Measurements from ENCODE around the gene RIMBP3C.
"Not testable (repeated sequence)": the region's sequence is repeated elsewhere in the genome, so short reads cannot be mapped to it uniquely, and the experiment has no call there.

The RIMBP3C gene

GRCh38 chr22:21551361-21551760, at the start of gene RIMBP3C:
Gene RIMBP3C (minus strand): TSS chr22:21551461. CDS start chr22:21550976, 485 bp downstream.
- not testable (repeated sequence) for FAIRE-seq

- FAIRE-seq: no peak
Measured at GRCh38 chr22:21599053-21599893, 48.0 kb upstream of the RIMBP3C start.

- no peak for FAIRE-seq
Measured at GRCh38 chr22:21598302-21598701, 47.0 kb upstream of the RIMBP3C start.

- not testable (repeated sequence) for FAIRE-seq
Measured at GRCh38 chr22:21596356-21597135, 45.3 kb upstream of the RIMBP3C start.

GRCh38 chr22:21594865-21595452, 43.7 kb upstream of the RIMBP3C start:
- no peak for FAIRE-seq

- FAIRE-seq: no peak
Measured at GRCh38 chr22:21593406-21594232, 42.4 kb upstream of the RIMBP3C start.

- FAIRE-seq: no peak
Measured at GRCh38 chr22:21592422-21592821, 41.2 kb upstream of the RIMBP3C start.

GRCh38 chr22:21591695-21592094, 40.4 kb upstream of the RIMBP3C start:
- no peak for FAIRE-seq

GRCh38 chr22:21590809-21591641, 39.8 kb upstream of the RIMBP3C start:
- FAIRE-seq: no peak

GRCh38 chr22:21589396-21589795, 38.1 kb upstream of the RIMBP3C start:
- FAIRE-seq: no peak

GRCh38 chr22:21587803-21588611, 36.7 kb upstream of the RIMBP3C start:
- FAIRE-seq: no peak

GRCh38 chr22:21585389-21585788, 34.1 kb upstream of the RIMBP3C start:
- FAIRE-seq: no peak

- FAIRE-seq: no peak
Measured at GRCh38 chr22:21582801-21583740, 31.8 kb upstream of the RIMBP3C start.

GRCh38 chr22:21581009-21581713, 29.9 kb upstream of the RIMBP3C start:
- FAIRE-seq: not testable (repeated sequence)

GRCh38 chr22:21580623-21581007, 29.4 kb upstream of the RIMBP3C start:
- not testable (repeated sequence) for FAIRE-seq

GRCh38 chr22:21579474-21579851, 28.2 kb upstream of the RIMBP3C start:
- FAIRE-seq: no peak

GRCh38 chr22:21573750-21574494, 22.7 kb upstream of the RIMBP3C start:
- FAIRE-seq: no peak

GRCh38 chr22:21573293-21573734, 22.1 kb upstream of the RIMBP3C start:
- FAIRE-seq: no peak

Data from TTC549 (cell line).